ENCODE measurements around the gene TMEM132D. TPM values are rescaled to one million over a fixed set of nuclear protein-coding genes. Genes with fewer than 3 reads are reported as not detected.

TMEM132D gene
- total RNA-seq, 1 experiment from 2014 or later = not detected

GRCh38 chr12:129379076-129379804, 524.6 kb downstream of the TMEM132D start:
- DNase-seq (ENCODE audit: extremely low read depth, low read depth) = no peak

GRCh38 chr12:129378496-129378895, 525.3 kb downstream of the TMEM132D start:
- no peak for DNase-seq (ENCODE audit: extremely low read depth, low read depth)

- DNase-seq (ENCODE audit: extremely low read depth, low read depth) = no peak
Observed at GRCh38 chr12:129373746-129374145, 530.1 kb downstream of the TMEM132D start.

- DNase-seq (ENCODE audit: extremely low read depth, low read depth) = no peak
Observed at GRCh38 chr12:129372876-129373275, 530.9 kb downstream of the TMEM132D start.

GRCh38 chr12:129372348-129372747, 531.5 kb downstream of the TMEM132D start:
- no peak for DNase-seq (ENCODE audit: extremely low read depth, low read depth)

GRCh38 chr12:129371268-129371667, 532.6 kb downstream of the TMEM132D start:
- DNase-seq (ENCODE audit: extremely low read depth, low read depth) = no peak

- DNase-seq (ENCODE audit: extremely low read depth, low read depth) = no peak
Observed at GRCh38 chr12:129366656-129367055, 537.2 kb downstream of the TMEM132D start.

GRCh38 chr12:129363041-129363440, 540.8 kb downstream of the TMEM132D start:
- DNase-seq (ENCODE audit: extremely low read depth, low read depth) = no peak

- no peak for DNase-seq (ENCODE audit: extremely low read depth, low read depth)
Observed at GRCh38 chr12:129357233-129357632, 546.6 kb downstream of the TMEM132D start.

- DNase-seq (ENCODE audit: extremely low read depth, low read depth) = no peak
Observed at GRCh38 chr12:129351481-129351880, 552.3 kb downstream of the TMEM132D start.

- DNase-seq (ENCODE audit: extremely low read depth, low read depth) = no peak
Observed at GRCh38 chr12:129339336-129339735, 564.5 kb downstream of the TMEM132D start.

- no peak for DNase-seq (ENCODE audit: extremely low read depth, low read depth)
Observed at GRCh38 chr12:129337413-129337812, 566.4 kb downstream of the TMEM132D start.

- no peak for DNase-seq (ENCODE audit: extremely low read depth, low read depth)
Observed at GRCh38 chr12:129335773-129336172, 568.1 kb downstream of the TMEM132D start.

- no peak for DNase-seq (ENCODE audit: extremely low read depth, low read depth)
Observed at GRCh38 chr12:129332286-129332685, 571.5 kb downstream of the TMEM132D start.

- no peak for DNase-seq (ENCODE audit: extremely low read depth, low read depth)
Observed at GRCh38 chr12:129331356-129332085, 572.3 kb downstream of the TMEM132D start.

GRCh38 chr12:129328235-129328634, 575.6 kb downstream of the TMEM132D start:
- no peak for DNase-seq (ENCODE audit: extremely low read depth, low read depth)

- no peak for DNase-seq (ENCODE audit: extremely low read depth, low read depth)
Observed at GRCh38 chr12:129325566-129325965, 578.3 kb downstream of the TMEM132D start.

- DNase-seq (ENCODE audit: extremely low read depth, low read depth) = no peak
Observed at GRCh38 chr12:129312048-129312447, 591.8 kb downstream of the TMEM132D start.

GRCh38 chr12:129310346-129310745, 593.5 kb downstream of the TMEM132D start:
- no peak for DNase-seq (ENCODE audit: extremely low read depth, low read depth)

- no peak for DNase-seq (ENCODE audit: extremely low read depth, low read depth)
Observed at GRCh38 chr12:129305851-129306250, 598.0 kb downstream of the TMEM132D start.

- DNase-seq (ENCODE audit: extremely low read depth, low read depth) = no peak
Observed at GRCh38 chr12:129304529-129304928, 599.3 kb downstream of the TMEM132D start.

- no peak for DNase-seq (ENCODE audit: extremely low read depth, low read depth)
Observed at GRCh38 chr12:129300011-129300410, 603.8 kb downstream of the TMEM132D start.

All from NCI-H460 (cell line).